ENCODE results near the gene NEK9.

Gene NEK9

GRCh38 chr14:75156111-75156510 is 29.3 kb upstream of the NEK9 start:
- Histone ChIP-seq H3K36me3 (replicated peaks; ENCODE audit: insufficient read depth, low read length) (no peaks in the 10 kb centered on the region), H3K27ac (ENCODE audit: low read length) (no peak overlapping the region), H3K79me2 (ENCODE audit: low read length) (peaks cover 71% of the 10 kb centered on the region), H4K20me1 (ENCODE audit: insufficient read depth, low read length) (no peaks in the 10 kb centered on the region), H3K9me2 (replicated peaks; ENCODE audit: insufficient read depth, low read length) (no peaks in the 10 kb centered on the region), H3K4me2 (ENCODE audit: low read depth, low read length) (no peak overlapping the region), H3K9me3 (replicated peaks; ENCODE audit: insufficient read depth, low read length) (no peaks in the 10 kb centered on the region), H3K9ac (ENCODE audit: low read length) (no peak overlapping the region), H3K27me3 (replicated peaks; ENCODE audit: insufficient read depth, low read length) (no peaks in the 10 kb centered on the region), H3K4me1 (ENCODE audit: low read length) (peaks cover 15% of the 10 kb centered on the region; the same call in 1 of the 2 replicates), H2AFZ (ENCODE audit: low read length) (no peak overlapping the region), H3K4me3 (ENCODE audit: low read length) (no peak overlapping the region), H3F3A (ENCODE audit: insufficient read depth, low read length) (no peaks in the 10 kb centered on the region)
- TF ChIP-seq CTCF (IDR thresholded peaks at IDR 0.05; ENCODE audit: low read length) (no peak), EZH2phosphoT487 (IDR thresholded peaks at IDR 0.05; ENCODE audit: low read length) (no peak), EZH2 (optimal IDR thresholded peaks at IDR 0.05; ENCODE audit: low read depth, low read length) (no peak)
- DNase-seq: no peak

GRCh38 chr14:75155169-75155568 is 28.3 kb upstream of the NEK9 start:
- TF ChIP-seq EZH2 (optimal IDR thresholded peaks at IDR 0.05; ENCODE audit: low read depth, low read length) (no peak), CTCF (IDR thresholded peaks at IDR 0.05; ENCODE audit: low read length) (no peak), EZH2phosphoT487 (IDR thresholded peaks at IDR 0.05; ENCODE audit: low read length) (no peak)

GRCh38 chr14:75153295-75153694 is 26.4 kb upstream of the NEK9 start:
- Histone ChIP-seq H3K27me3 (replicated peaks; ENCODE audit: insufficient read depth, low read length) (no peaks in the 10 kb centered on the region), H3K9me3 (replicated peaks; ENCODE audit: insufficient read depth, low read length) (no peaks in the 10 kb centered on the region)
- no peak for TF ChIP-seq EZH2phosphoT487 (IDR thresholded peaks at IDR 0.05; ENCODE audit: low read length)
- TF ChIP-seq CTCF (IDR thresholded peaks at IDR 0.05; ENCODE audit: low read length): no peak
- no peak for TF ChIP-seq EZH2 (optimal IDR thresholded peaks at IDR 0.05; ENCODE audit: low read depth, low read length)

More at GRCh38 chr14:75155169-75155568, 28.3 kb upstream of the NEK9 start:
- H3K9me2 ChIP-seq (replicated peaks; ENCODE audit: insufficient read depth, low read length): no peaks in the 10 kb centered on the region
- no peak overlapping the region for H3K9ac ChIP-seq (ENCODE audit: low read length)
- H3K27ac ChIP-seq (ENCODE audit: low read length): no peak overlapping the region
- H3K36me3 ChIP-seq (replicated peaks; ENCODE audit: insufficient read depth, low read length): no peaks in the 10 kb centered on the region
- H3K4me2 ChIP-seq (ENCODE audit: low read depth, low read length): no peak overlapping the region
- no peaks in the 10 kb centered on the region for H3F3A ChIP-seq (ENCODE audit: insufficient read depth, low read length)
- no peaks in the 10 kb centered on the region for H4K20me1 ChIP-seq (ENCODE audit: insufficient read depth, low read length)
- H2AFZ ChIP-seq (ENCODE audit: low read length): no peak overlapping the region
- H3K79me2 ChIP-seq (ENCODE audit: low read length): peaks cover 66% of the 10 kb centered on the region
- no peaks in the 10 kb centered on the region for H3K9me3 ChIP-seq (replicated peaks; ENCODE audit: insufficient read depth, low read length)
- no peak overlapping the region for H3K4me3 ChIP-seq (ENCODE audit: low read length)
- no peaks in the 10 kb centered on the region for H3K27me3 ChIP-seq (replicated peaks; ENCODE audit: insufficient read depth, low read length)
- no peak for DNase-seq
- peaks cover 14% of the 10 kb centered on the region; the same call in 1 of the 2 replicates for H3K4me1 ChIP-seq (ENCODE audit: low read length)

More at GRCh38 chr14:75153295-75153694, 26.4 kb upstream of the NEK9 start:
- no peaks in the 10 kb centered on the region for H3F3A ChIP-seq (ENCODE audit: insufficient read depth, low read length)
- H3K9ac ChIP-seq (ENCODE audit: low read length): no peak overlapping the region
- no peaks in the 10 kb centered on the region for H4K20me1 ChIP-seq (ENCODE audit: insufficient read depth, low read length)
- no peaks in the 10 kb centered on the region for H3K9me2 ChIP-seq (replicated peaks; ENCODE audit: insufficient read depth, low read length)
- no peak for DNase-seq
- H3K79me2 ChIP-seq (ENCODE audit: low read length): peaks cover 57% of the 10 kb centered on the region
- no peak overlapping the region for H3K4me3 ChIP-seq (ENCODE audit: low read length)
- H3K27ac ChIP-seq (ENCODE audit: low read length): no peak overlapping the region
- H2AFZ ChIP-seq (ENCODE audit: low read length): no peak overlapping the region
- H3K4me1 ChIP-seq (ENCODE audit: low read length): no peaks in the 10 kb centered on the region
- H3K36me3 ChIP-seq (replicated peaks; ENCODE audit: insufficient read depth, low read length): no peaks in the 10 kb centered on the region
- no peak overlapping the region for H3K4me2 ChIP-seq (ENCODE audit: low read depth, low read length)

Data from MM.1S (cell line).